ENCODE data around the gene PRKCH.

The PRKCH gene

DNA sequence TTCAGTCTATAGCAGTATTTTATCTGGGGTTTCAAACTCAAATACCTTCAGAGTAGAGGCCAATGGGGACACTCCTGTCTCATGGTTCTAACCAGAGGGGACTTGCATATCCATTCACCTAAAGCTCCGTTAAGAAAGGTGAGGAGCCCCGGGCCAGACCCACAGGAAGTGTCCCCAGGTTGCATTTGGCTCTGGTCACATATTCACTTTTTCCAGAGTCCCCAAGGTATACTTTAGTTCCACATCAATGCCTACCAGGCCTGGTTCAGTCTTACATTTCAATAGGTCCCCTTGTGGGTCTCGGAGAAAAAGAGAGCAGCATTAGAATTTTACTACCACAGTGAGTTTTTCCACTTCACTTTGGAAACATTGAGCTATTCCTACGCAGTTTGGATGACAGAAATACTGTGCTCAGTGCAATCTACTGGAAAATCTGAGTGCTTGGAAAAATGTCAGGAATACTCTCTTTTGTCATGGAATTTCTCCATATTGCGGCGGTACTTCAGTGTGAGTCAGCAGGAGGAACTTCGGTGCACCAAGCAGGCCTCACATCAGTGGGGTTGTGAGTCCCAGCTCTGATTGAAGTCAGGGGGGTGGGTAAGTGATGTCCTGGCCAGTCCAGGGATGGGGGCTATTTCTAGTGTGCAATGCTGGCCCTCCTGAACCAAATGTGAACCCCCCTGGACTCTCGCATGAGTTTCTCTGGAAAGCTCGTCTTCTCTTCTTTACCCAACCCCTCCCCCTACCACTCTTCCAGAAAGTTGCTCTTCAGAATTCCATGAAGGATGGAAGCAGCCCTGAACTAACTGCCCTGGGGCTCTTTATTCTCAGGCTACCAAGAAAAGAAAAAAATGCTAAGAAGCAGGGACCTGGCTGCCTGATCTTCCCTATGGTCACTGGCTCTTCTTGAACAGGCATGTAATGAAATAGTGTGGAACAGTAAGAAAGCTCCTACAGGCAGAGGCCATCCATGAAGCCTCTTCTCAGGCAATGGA is 184.7 kb downstream of the PRKCH start:
- DNase-seq (ENCODE audit: insufficient read length, low spot score): no peak
- FAIRE-seq: no peak

DNA sequence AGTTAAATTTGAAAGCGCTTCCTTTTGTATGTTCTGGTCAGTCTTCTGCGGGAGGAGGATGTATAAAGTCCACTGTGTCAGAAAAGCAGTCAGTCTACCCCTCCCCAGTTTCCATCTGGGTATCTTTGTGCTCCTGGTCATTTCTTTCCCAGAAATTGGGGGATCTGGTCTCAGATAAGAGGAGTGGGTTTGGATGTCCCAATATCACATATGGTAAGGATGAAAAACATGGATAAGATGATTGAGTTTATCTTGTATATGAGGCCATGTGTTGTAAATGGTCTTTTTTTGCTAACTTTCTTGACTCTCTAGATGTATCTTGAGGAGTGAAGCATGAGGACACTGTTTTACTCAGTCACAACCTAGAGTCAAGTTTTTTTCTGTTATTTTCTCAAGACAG is 187.1 kb downstream of the PRKCH start:
- FAIRE-seq (no peak), DNase-seq (ENCODE audit: insufficient read length, low spot score) (no peak)

DNA sequence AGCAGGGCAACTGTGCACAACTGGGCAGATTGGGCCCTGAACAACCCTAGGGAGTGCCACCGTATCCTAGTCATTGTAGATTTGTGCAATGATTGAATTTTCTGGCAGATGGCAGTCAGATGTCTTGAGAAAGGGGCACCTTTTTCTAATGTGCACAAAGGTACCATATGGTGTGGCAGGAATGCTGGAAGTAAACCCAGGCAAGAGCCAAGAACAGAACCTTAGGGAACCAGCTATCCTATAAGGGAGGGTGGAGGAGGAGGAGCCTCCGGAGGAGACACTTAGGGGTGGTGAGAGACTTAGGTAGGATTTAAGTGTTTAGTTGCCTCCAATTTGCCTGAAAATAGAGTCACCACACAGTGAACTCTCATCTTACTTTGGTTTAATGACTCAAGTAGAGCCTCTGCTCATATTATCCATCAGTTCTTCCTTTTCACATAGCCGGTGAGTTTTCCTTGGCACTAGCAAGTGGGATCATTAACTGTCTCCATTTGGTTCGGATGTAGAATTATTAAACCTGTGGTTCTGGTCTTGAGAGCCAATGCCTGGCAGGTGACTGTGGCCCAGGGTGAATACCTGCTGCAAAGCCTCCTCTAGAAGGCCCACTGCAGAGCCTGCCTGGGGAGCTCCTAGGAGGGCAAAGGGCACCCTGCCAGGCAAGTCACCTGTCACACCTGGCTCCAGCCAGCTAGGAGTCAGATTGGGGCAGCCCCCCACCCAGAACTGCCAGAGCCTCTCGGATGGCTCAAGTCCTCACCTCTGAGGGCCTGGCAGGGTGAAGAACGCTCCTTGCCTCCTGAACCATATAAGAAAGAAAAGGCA is 189.6 kb downstream of the PRKCH start:
- FAIRE-seq (no peak), DNase-seq (ENCODE audit: insufficient read length, low spot score) (no peak)

DNA sequence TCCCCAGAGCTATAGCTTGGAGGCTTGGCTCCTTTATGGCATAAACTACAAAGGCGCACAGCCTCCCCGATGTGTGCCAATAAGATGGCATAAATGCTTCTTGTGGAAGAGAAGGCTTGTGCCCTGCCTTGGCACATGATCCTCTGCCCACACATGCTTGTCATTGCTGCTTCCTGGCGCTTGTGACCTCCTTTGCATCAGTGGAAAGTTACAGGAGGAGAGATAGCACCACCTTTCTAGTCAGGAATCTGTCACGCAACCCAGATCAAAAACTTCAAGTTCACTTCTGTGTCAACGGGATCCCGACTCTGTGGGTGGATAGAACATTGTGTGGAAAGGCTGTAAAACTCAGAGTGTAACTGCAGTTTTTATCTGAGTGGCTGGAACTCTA is 190.2 kb downstream of the PRKCH start:
- DNase-seq (ENCODE audit: insufficient read length, low spot score) (no peak), FAIRE-seq (no peak)

GRCh38 chr14:61512026-61512834 is 190.9 kb downstream of the PRKCH start:
- FAIRE-seq: no peak
- DNase-seq (ENCODE audit: insufficient read length, low spot score): no peak

DNA sequence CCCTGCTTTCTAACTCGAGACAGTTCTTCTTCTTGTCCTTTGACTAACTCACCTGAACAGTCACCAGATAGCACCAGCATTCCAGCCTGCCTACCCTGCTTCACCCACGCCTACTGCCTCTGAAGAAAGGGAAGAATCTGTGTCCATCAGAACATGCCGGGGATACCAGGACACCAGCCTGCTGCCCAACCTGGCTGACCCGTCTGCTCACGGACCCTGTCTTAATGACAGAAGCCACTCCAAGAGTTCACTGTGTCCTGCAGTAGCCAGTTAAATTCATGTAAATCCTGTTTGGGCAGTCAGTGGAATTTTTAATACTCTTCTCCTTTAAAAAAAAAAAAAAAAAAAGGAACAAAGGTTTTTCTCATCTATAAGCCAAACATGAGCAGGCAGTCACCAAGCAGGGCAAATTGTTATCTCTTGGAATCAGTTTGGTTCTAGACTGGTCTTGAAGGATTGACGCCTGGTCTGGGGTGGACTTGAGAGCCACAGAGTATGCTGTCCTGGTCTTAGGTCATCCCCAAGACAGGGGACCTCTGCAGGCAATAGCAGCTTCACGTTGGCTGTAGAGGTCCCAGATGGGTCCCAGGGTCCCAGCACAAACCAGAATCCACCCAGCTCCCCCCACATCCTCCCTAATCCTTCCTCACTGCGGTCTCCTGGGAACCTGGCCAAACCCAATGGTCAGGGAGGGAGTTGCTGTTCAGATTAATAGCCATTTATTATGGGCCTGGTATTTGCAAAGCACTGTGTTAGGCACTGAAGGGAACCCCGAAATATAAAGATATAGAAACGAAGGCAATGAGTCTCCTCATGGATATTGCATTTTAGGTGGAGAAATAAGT is 192.8 kb downstream of the PRKCH start:
- no peak for DNase-seq (ENCODE audit: insufficient read length, low spot score)
- FAIRE-seq: no peak

- FAIRE-seq: no peak
Observed at GRCh38 chr14:61514927-61515326, 193.5 kb downstream of the PRKCH start.

GRCh38 chr14:61515436-61516117 is 194.2 kb downstream of the PRKCH start:
- DNase-seq (ENCODE audit: insufficient read length, low spot score) (no peak), FAIRE-seq (no peak)

More at GRCh38 chr14:61514927-61515326, 193.5 kb downstream of the PRKCH start:
- no peak for DNase-seq (ENCODE audit: insufficient read length, low spot score)

GRCh38 chr14:61516118-61516743 is 194.9 kb downstream of the PRKCH start:
- no peak for FAIRE-seq
- no peak for DNase-seq (ENCODE audit: insufficient read length, low spot score)

GRCh38 chr14:61516964-61517653 is 195.7 kb downstream of the PRKCH start:
- FAIRE-seq: no peak
- no peak for DNase-seq (ENCODE audit: insufficient read length, low spot score)

- no peak for DNase-seq (ENCODE audit: insufficient read length, low spot score)
- no peak for FAIRE-seq
Observed at GRCh38 chr14:61517911-61518384, 196.6 kb downstream of the PRKCH start.

DNA sequence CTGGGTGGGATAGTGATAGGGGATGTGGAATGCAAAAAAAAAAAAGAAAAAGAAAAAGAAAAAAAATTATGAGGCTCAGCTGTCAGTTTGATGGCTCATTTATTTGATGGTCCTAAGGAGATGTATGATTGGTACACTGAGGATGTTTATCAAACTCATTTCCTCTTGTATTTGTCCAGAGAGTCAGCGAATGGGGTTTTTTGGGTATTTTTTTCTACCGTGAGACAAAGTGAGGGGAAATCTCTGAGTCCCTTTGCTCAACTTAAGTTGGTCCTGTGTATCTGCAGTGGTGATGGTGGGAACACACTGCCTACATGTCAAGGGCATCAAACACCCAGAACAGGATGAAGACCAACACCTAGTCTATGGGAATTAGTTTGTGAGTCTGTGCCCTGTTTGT is 197.0 kb downstream of the PRKCH start:
- DNase-seq (ENCODE audit: insufficient read length, low spot score) (no peak), FAIRE-seq (no peak)

DNA sequence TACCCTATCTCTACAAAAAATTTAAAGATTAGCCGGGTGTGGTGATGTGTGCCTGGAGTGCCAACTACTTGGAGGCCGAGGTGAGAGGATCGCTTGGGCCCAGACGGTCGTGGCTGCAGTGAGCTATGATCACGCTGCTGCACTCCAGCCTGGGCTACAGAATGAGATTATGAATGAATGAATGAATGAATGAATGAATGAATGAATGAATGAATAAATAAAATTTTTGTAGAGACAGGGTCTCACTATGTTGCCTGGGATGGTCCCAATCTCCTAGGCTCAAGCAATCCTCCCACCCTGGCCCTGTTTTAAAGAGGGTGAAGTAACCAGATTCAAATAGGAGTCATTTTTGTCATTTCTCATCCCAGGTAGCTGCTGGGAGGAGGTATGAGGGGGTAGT is 197.7 kb downstream of the PRKCH start:
- FAIRE-seq: no peak
- DNase-seq (ENCODE audit: insufficient read length, low spot score): no peak

DNA sequence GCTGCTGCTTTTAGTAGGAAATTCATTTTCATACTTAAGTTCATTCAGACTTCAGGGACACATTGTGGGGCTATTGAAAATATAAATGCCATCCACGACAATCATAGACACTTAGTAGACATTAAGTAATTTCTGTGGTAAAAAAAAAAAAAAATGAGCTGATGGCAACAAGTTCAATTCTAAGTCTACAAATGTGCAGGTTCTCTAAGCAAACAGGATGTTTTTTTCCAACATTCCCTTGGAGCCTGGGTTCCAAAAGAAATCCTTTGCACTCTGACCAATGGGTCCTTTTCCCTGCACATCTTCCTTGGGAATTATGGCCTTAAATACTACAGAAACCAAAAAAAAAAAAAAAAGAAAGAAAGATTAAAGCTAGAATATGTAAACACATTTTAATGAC is 198.4 kb downstream of the PRKCH start:
- DNase-seq (ENCODE audit: insufficient read length, low spot score) (no peak), FAIRE-seq (no peak)

DNA sequence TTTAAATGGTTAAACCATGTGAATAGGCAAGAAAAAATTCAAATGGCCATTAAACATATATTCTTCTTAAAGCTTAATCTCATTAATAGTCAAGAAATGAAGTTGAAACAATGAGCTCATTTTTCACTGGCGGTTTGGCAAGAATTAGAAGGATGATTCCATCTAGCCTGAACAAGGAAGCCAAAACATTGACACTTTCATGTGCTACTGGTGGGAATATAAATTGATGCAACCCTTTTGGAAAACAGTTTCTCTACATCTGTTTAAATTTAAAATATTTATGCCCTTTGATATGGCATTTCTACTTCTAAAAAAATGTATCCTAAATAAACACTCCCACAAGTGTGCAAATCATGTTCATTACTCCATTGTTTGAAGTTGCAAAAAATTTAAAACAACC is 199.2 kb downstream of the PRKCH start:
- no peak for DNase-seq (ENCODE audit: insufficient read length, low spot score)
- no peak for FAIRE-seq

DNA sequence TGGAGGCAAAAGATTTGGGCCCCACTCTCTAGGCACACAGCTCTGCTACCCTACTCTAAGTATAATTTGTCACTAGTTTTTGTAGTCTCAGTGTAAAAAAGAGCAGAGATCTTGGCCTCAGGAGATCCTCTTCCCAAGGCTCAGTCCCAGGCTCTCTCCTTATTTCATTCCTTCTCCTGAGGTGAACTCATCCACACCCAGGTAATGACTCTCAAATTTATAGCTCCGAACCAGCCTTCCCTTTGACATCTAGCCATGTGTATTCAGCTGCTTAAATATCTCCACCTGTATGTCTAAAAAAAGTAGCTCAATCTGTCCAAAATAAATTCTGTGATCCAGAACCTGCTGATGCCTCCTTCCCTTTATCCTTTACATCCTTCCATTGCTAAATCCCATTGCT is 200.4 kb downstream of the PRKCH start:
- DNase-seq (ENCODE audit: insufficient read length, low spot score) (no peak), FAIRE-seq (no peak)

GRCh38 chr14:61523751-61524150 is 202.4 kb downstream of the PRKCH start:
- DNase-seq (ENCODE audit: insufficient read length, low spot score) (no peak), FAIRE-seq (no peak)

DNA sequence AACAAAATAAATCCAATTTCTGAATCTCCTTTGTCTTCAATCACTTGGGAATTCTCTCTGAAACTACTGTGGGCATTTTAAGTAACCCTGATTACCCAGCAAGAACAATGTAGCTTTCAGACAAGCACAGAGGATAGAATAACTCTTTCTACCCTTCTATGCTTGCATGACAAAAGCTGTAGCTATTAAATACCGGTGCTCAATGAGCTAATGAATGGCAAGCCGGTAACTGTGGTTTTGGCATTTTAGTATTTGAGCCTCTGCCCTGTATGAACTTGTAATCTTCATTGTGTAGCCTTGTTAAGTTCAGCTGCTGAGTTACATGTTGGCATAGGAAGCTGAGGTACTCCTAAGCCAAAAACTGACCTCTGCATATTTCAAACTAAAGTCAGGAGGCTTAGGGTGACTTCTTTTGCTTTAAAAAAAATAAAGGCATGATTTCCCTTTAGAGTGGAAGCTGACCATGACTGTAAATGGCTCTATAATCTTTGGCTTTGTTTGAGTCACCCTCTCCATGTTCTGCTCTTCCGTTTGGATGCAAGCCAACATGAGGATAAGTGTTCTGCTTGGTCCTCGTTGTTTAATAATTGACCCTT is 202.9 kb downstream of the PRKCH start:
- FAIRE-seq (no peak), DNase-seq (ENCODE audit: insufficient read length, low spot score) (no peak)
